Activated CD8-positive, alpha-beta memory T cell treated with anti-CD3 and anti-CD28 coated beads for 4 hours (primary cell): ENCODE results near the gene MYMX.

Source experiments
- DNase-seq, 2 donors: peaks; one replicate each; pipeline ENCODE4 v3.0.0-alpha.2; 2020; ENCODE audit warnings: low read depth in 2 of 2

MYMX gene

DNA sequence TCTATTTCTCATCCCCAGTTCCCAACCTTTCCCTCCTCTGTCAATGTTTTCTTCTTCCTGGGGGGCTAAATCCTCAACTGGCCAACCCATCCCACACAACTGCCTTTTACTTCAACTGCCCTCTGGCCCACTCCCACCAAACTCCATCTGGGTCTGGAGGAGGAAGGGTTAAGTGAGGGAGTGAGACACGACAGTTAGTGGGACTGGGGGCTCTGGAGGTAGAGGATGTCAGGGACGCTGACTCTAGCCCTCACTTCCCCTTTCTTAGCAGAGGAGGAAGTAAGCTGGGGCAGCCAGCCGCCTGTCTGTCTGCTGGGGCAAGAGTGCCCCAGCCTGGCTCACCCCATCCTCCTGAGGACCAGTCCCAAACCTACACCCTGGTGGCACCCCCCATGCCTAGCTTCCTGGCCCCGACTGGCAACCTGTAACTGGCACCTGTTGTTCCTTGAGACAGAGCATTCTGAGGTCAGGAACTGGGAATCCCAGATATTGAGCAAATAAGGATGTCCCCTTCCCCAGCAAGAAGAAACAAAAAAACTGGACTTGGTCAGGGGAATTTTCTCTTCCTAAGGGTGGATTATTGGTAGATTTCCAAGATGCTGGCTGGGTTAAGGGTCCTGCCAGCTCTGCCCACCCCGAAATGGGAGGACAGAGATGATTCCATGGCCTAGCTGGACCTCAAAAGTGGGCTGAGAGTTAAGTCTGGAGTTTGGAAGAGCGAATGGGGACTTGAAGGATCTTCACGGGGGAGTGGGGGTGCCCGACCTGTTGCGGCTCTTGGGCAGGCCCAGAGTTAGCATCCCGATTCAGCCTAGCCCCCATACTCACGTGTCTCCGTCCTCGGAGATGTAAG lies 47.7 kb downstream of the MYMX start:
- DNase-seq, result no peak

DNA sequence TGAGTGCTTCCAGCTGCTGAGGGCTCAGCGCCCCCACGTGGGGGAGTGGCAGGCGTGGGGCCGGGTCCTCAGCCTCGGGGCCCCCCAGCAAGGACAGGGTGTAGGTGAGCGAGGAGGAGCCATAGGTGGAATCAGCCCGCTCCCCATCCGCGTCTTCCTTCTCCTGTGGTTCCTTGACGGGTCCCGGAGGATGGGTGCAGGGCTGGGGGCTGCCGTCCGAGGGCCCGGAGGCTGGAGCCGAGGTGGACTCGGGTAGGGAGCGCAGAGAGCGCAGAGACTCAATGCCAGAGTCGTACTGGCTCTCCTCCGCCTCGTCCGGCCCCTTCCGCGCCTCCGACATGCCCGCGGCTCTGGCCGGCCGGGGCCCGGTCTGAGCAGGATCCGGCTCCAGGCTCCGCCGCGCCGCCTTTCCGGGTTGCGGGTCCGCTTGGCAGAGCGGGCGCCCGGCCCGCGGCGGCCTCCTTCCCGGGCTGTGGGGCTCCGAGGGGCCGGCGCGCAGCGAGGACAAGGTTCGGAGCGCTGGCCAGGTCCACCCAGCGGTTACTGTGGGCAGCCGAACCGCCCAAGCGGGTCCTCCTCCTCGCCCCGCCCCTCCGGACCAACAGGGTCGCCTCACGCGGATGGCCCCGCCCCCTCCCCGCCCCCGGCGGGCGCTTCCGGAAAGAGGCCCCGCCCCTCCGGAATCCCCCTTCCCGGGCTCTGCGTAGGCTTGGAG lies 48.4 kb downstream of the MYMX start, which contains the start of gene NFKBIE:
NFKBIE (minus strand) TSS at position 545 of the 715 bp plus-strand sequence; CDS start at position 340, 205 bp downstream.
- DNase-seq, result peak; percentile 91 to 96

- no peak for DNase-seq
Measured at GRCh38 chr6:44265722-44266233, 49.1 kb downstream of the MYMX start.

DNA sequence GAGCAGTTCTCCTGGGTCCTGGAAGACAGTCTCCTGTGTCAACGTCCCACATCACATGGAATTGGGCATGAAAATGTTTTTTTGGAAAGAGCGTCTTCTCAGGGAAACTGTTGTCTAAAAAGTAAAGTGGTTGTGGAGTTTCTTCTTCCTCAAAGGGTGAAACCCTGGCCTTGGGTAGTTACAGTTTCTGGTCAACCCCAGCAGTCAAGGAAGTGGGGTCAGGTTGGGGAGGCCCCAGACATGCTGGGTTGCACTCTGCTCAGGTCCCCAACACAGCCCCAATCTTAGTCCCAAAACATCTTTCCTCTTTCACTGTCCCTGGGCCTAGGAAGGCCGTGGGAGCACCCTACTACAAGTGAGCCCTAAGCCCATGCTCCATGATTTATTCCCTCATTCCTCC lies 49.6 kb downstream of the MYMX start:
- no peak for DNase-seq

GRCh38 chr6:44267252-44267651 lies 50.5 kb downstream of the MYMX start:
- no peak for DNase-seq
